ENCODE results near the gene CPXM1. TPM values are rescaled to one million over a fixed set of nuclear protein-coding genes. Genes with fewer than 3 reads are reported as not detected.
"Not testable (repeated sequence)": the region's sequence is repeated elsewhere in the genome, so short reads cannot be mapped to it uniquely, and the experiment has no call there.

CPXM1 gene
- total and polyA plus RNA-seq, 11 donors = 0.27 to 21.5 (median 0.72) TPM

DNA sequence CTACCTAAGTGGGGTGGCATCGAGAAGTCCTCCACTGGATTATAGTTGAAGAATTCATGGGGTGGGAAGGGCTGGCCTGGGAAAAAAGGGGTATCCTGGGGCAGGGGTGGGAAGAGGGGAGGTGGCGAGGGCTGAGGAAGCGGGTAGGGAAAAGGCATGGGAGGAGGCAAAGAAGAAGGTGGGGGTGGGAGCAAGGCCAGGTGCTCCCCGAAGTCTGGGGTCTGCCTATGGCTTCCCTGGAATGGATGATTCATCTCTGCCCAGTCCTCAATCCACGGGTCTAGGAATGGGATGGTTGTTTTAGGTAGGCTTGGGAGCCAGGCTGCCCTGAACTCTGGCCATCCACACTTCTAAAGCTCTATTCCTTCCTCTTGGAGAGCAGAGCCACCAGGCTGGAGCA is 35.6 kb upstream of the CPXM1 start:
- DNase-seq = no peak
- intact Hi-C loops (cut with DNase I) = loop anchor here in 2 of 10 donors (5.0 kb wide), 2 partner anchors 84 to 174 kb away; partner anchors contain the start of gene IDH3B (in 1 of the 2)
- 83 to 91% (median 87%) methylated on average over 5 of the region's 5 CpGs for WGBS, 4 donors

DNA sequence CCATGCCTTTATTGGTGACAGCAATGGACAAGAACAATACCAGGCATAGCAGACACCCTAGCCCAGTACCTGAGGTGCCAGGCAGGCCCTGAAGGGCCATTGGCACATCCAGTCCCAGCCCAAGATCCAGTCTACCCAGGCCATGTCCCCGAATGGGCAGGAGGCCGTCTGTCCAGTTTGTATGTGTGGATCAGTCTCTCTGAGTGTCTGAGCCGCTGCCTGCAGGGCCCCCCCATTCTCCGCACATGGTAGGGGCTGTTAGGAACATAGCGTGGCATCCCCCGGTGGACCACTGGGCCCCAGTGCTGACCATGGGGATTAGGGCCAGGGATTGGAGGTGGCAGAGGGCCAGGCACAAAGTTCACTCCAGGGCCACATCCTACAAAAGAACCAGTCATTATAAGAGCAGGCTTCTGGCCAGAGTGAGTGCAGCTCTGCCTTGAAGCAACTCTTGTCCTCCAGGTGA is 34.9 kb upstream of the CPXM1 start:
- H3K4me3 ChIP-seq = no peak overlapping the region
- TF ChIP-seq POLR2A (IDR thresholded peaks at IDR 0.05) = no peak
- TF ChIP-seq, protein P1, sequence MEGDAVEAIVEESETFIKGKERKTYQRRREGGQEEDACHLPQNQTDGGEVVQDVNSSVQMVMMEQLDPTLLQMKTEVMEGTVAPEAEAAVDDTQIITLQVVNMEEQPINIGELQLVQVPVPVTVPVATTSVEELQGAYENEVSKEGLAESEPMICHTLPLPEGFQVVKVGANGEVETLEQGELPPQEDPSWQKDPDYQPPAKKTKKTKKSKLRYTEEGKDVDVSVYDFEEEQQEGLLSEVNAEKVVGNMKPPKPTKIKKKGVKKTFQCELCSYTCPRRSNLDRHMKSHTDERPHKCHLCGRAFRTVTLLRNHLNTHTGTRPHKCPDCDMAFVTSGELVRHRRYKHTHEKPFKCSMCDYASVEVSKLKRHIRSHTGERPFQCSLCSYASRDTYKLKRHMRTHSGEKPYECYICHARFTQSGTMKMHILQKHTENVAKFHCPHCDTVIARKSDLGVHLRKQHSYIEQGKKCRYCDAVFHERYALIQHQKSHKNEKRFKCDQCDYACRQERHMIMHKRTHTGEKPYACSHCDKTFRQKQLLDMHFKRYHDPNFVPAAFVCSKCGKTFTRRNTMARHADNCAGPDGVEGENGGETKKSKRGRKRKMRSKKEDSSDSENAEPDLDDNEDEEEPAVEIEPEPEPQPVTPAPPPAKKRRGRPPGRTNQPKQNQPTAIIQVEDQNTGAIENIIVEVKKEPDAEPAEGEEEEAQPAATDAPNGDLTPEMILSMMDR (IDR thresholded peaks at IDR 0.05) = no peak
- H3K4me1 ChIP-seq = peaks cover 0 to 38% (median 7%) of the 10 kb centered on the region in 12 donors
- WGBS, 4 donors = 85 to 100% (median 95%) methylated on average over 1 to 6 of the region's 6 CpGs
- H3K27ac ChIP-seq = no peak overlapping the region
- intact Hi-C loops (cut with DNase I) = loop anchor here in 2 of 10 donors (5.0 kb wide), 2 partner anchors 83 to 173 kb away; partner anchors contain the start of gene IDH3B (in 1 of the 2)
- no peak for DNase-seq
- peaks cover 0 to under 1% (median 0%) of the 10 kb centered on the region in 9 donors for H3K27me3 ChIP-seq
- H3K36me3 ChIP-seq = peaks cover 0 to 6% (median 0%) of the 10 kb centered on the region in 9 donors
- no peaks in the 10 kb centered on the region for H3K9me3 ChIP-seq
- no peak for ATAC-seq

More for the DNA sequence above, 35.6 kb upstream of the CPXM1 start:
- H3K27me3 ChIP-seq = no peaks in the 10 kb centered on the region
- no peak overlapping the region for H3K4me3 ChIP-seq
- peaks cover 0 to 6% (median 0%) of the 10 kb centered on the region in 9 donors for H3K36me3 ChIP-seq
- no peak overlapping the region for H3K27ac ChIP-seq
- no peak for TF ChIP-seq POLR2A (IDR thresholded peaks at IDR 0.05)
- TF ChIP-seq, protein P1 (IDR thresholded peaks at IDR 0.05) = no peak
- H3K9me3 ChIP-seq = no peaks in the 10 kb centered on the region
- H3K4me1 ChIP-seq = peaks cover 0 to 40% (median 7%) of the 10 kb centered on the region in 12 donors
- ATAC-seq = no peak

DNA sequence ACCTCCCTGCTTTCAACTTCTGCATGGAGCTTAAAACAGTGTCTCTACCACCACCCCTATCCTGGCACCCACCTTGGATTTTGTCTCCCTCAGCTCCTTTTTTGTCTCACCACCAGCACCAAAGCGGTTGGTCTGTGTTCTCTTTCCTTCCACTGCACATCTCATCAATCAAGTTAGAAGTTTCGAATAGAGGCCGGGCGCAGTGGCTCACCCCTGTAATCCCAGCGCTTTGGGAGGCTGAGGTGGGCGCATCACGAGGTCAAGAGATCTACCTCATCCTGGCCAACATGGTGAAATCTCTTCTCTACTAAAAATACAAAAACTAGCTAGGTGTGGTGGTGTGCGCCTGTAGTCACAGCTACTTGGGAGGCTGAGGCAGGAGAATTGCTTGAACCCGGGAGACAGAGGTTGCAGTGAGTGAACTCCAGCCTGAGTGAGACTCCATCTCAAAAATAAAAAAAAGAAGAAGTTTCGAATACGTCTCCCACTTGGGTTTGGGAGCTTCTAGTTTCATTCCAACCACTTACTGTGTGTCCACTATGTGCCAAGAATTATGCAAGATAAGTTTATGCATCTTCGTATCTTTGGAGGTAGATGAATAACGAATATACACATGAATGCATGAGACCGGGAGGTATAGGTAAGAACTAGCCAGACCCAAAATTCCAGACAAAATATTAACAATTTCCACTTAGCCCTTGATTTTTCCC is 34.1 kb upstream of the CPXM1 start:
- H3K36me3 ChIP-seq = peaks cover 0 to 6% (median 0%) of the 10 kb centered on the region in 9 donors
- ATAC-seq (no peak), DNase-seq (no peak)
- no peak overlapping the region for H3K4me3 ChIP-seq
- no peak overlapping the region for H3K27ac ChIP-seq
- 92 to 99% (median 95%) methylated on average over 14 of the region's 14 CpGs for WGBS, 4 donors
- H3K9me3 ChIP-seq = no peaks in the 10 kb centered on the region
- peaks cover 0 to 30% (median 1%) of the 10 kb centered on the region in 12 donors for H3K4me1 ChIP-seq
- intact Hi-C loops (cut with DNase I) = loop anchor here in 2 of 10 donors (5.0 kb wide), 2 partner anchors 82 to 172 kb away; partner anchors contain the start of gene IDH3B (in 1 of the 2)
- TF ChIP-seq POLR2A (IDR thresholded peaks at IDR 0.05) = no peak
- TF ChIP-seq, protein P1 (IDR thresholded peaks at IDR 0.05) = no peak
- peaks cover 0 to 5% (median 0%) of the 10 kb centered on the region in 9 donors for H3K27me3 ChIP-seq

DNA sequence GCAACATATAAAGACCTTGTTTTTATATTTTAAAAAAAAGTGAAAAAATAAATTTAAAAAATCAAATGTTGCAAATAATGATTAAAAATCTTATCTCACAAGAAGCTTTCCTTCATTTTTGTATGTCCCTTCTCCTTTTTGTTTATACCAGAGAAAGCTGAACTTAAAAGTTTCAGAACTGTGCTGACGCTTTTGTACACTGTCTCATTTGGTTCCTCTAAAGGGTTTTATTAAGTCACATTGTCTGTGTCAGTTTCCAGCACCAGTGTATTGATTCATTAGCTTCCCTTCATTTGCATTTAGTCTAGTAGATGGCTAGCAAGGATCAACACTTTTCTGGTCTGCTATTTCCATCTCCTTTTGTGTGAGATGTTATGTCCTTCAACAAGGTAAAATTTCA is 33.3 kb upstream of the CPXM1 start:
- no peak overlapping the region for H3K27ac ChIP-seq
- H3K4me3 ChIP-seq = no peak overlapping the region
- no peaks in the 10 kb centered on the region for H3K9me3 ChIP-seq
- H3K27me3 ChIP-seq = peaks cover 0 to 10% (median 0%) of the 10 kb centered on the region in 9 donors
- TF ChIP-seq, protein P1 (IDR thresholded peaks at IDR 0.05) = no peak
- no peak for TF ChIP-seq POLR2A (IDR thresholded peaks at IDR 0.05)
- no peak for ATAC-seq
- H3K36me3 ChIP-seq = peaks cover 0 to 6% (median 0%) of the 10 kb centered on the region in 9 donors
- no peak for DNase-seq
- intact Hi-C loops (cut with DNase I) = no loop called here
- whole genome bisulfite sequencing, 4 donors = 89 to 94% (median 93%) methylated on average over 1 of the region's 1 CpG
- H3K4me1 ChIP-seq = peaks cover 0 to 24% (median 0%) of the 10 kb centered on the region in 12 donors

DNA sequence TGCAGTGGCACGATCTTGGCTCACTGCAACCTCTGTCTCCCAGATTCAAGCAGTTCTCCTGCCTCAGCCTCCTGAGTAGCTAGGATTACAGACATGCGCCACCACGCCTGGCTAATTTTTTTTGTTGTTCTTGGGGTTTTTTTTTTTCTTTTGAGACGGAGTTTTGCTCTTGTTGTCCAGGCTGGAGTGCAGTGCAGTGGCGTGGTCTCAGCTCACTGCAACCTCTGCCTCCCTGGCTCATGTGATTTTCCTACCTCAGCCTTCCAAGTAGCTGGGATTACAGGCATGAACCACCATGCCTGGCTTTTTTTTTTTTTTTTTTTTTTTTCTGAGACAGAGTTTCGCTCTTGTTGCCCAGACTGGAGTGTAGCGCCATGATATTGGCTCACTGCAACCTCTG is 30.8 kb upstream of the CPXM1 start:
- H3K4me3 ChIP-seq; H3K9me3 ChIP-seq; intact Hi-C loops (cut with DNase I); H3K27ac ChIP-seq; ATAC-seq; DNase-seq; H3K36me3 ChIP-seq: not testable (repeated sequence)
- H3K27me3 ChIP-seq = peaks cover 0 to 27% (median 10%) of the 10 kb centered on the region in 9 donors
- 73 to 91% (median 84%) methylated on average over 7 of the region's 7 CpGs for WGBS, 4 donors
- peaks cover 0 to 24% (median 0%) of the 10 kb centered on the region in 12 donors for H3K4me1 ChIP-seq
